Measurements from ENCODE around the gene POU6F2.
"Not testable (repeated sequence)": the region's sequence is repeated elsewhere in the genome, so short reads cannot be mapped to it uniquely, and the experiment has no call there.

The POU6F2 gene

GRCh38 chr7:39132306-39132705, 154.6 kb downstream of the POU6F2 start:
- no peak for DNase-seq

GRCh38 chr7:39133088-39133487, 155.4 kb downstream of the POU6F2 start:
- no peak for DNase-seq

- DNase-seq: no peak
Measured at GRCh38 chr7:39137480-39137879, 159.8 kb downstream of the POU6F2 start.

GRCh38 chr7:39142750-39143149, 165.0 kb downstream of the POU6F2 start:
- no peak for DNase-seq

GRCh38 chr7:39144420-39144819, 166.7 kb downstream of the POU6F2 start:
- DNase-seq: no peak

- no peak for DNase-seq
Measured at GRCh38 chr7:39145283-39145682, 167.6 kb downstream of the POU6F2 start.

GRCh38 chr7:39145935-39146334, 168.2 kb downstream of the POU6F2 start:
- no peak for DNase-seq

GRCh38 chr7:39152701-39153100, 175.0 kb downstream of the POU6F2 start:
- DNase-seq: no peak

- no peak for DNase-seq
Measured at GRCh38 chr7:39153113-39153512, 175.4 kb downstream of the POU6F2 start.

GRCh38 chr7:39153647-39154046, 175.9 kb downstream of the POU6F2 start:
- DNase-seq: no peak

- no peak for DNase-seq
Measured at GRCh38 chr7:39154815-39155214, 177.1 kb downstream of the POU6F2 start.

GRCh38 chr7:39158367-39158766, 180.7 kb downstream of the POU6F2 start:
- DNase-seq: no peak

- DNase-seq: no peak
Measured at GRCh38 chr7:39161903-39162302, 184.2 kb downstream of the POU6F2 start.

- no peak for DNase-seq
Measured at GRCh38 chr7:39164887-39165286, 187.2 kb downstream of the POU6F2 start.

- DNase-seq: no peak
Measured at GRCh38 chr7:39168403-39169098, 190.8 kb downstream of the POU6F2 start.

- no peak for DNase-seq
Measured at GRCh38 chr7:39172137-39172536, 194.4 kb downstream of the POU6F2 start.

- DNase-seq: no peak
Measured at GRCh38 chr7:39181398-39181797, 203.7 kb downstream of the POU6F2 start.

- no peak for DNase-seq
Measured at GRCh38 chr7:39183796-39184195, 206.1 kb downstream of the POU6F2 start.

GRCh38 chr7:39184391-39184790, 206.7 kb downstream of the POU6F2 start:
- DNase-seq: no peak

GRCh38 chr7:39186131-39186530, 208.4 kb downstream of the POU6F2 start:
- no peak for DNase-seq

GRCh38 chr7:39186671-39187070, 209.0 kb downstream of the POU6F2 start:
- DNase-seq: no peak

GRCh38 chr7:39187130-39187529, 209.4 kb downstream of the POU6F2 start:
- no peak for DNase-seq

GRCh38 chr7:39192476-39192875, 214.8 kb downstream of the POU6F2 start:
- DNase-seq: no peak

- DNase-seq: not testable (repeated sequence)
Measured at GRCh38 chr7:39194388-39194787, 216.7 kb downstream of the POU6F2 start.

GRCh38 chr7:39195967-39196366, 218.3 kb downstream of the POU6F2 start:
- no peak for DNase-seq

Measured in stimulated activated CD4-positive, alpha-beta T cell treated with anti-CD3 and anti-CD28 coated beads, Interleukin-15, amount 100 ng/mL, for 24 hours (primary cell).